Heart left ventricle (tissue), 16 donors: ENCODE measurements around the gene XPOT. TPM values are rescaled to one million over a fixed set of nuclear protein-coding genes. Genes with fewer than 3 reads are reported as not detected.

ENCODE experiments used
- ATAC-seq, 4 donors: fragments of 200-7000 bp; cut with Tn5 transposase; one replicate each; pipeline ENCODE4 v1.9.1; 2020 to 2022; ENCODE audit warnings: moderate library complexity in 4 of 4, mild to moderate bottlenecking in 3 of 4, moderate number of reproducible peaks in 1 of 4
- DNase-seq, 5 donors: peaks; one replicate each; pipeline ENCODE4 v3.0.0-alpha.2; 2020
- H3K27ac ChIP-seq, 12 donors: fragments of 200-600 bp; sonication (generic) in 4 of 12; one replicate each; pipeline versions ENCODE4 v1.5.0 to v1.8.0; 2016 to 2022; ENCODE audit warnings: mild to moderate bottlenecking in 2 of 12
- H3K27me3 ChIP-seq, 9 donors: fragments of 200-600 bp; sonication (generic) in 2 of 9; one replicate each; pipeline versions ENCODE4 v1.5.1 to v1.8.0; 2016 to 2022; ENCODE audit warnings: mild to moderate bottlenecking in 3 of 9
- H3K36me3 ChIP-seq, 9 donors: fragments of 200-600 bp; sonication (generic) in 2 of 9; one replicate each; pipeline versions ENCODE4 v1.5.0 to v1.8.0; 2018 to 2022; ENCODE audit warnings: mild to moderate bottlenecking in 2 of 9
- H3K4me1 ChIP-seq, 12 donors: fragments of 200-600 bp; sonication (generic) in 4 of 12; one replicate each; pipeline versions ENCODE4 v1.5.0 to v1.8.0; 2016 to 2022; ENCODE audit warnings: mild to moderate bottlenecking in 3 of 12
- H3K4me3 ChIP-seq, 12 donors: fragments of 200-600 bp; sonication (generic) in 4 of 12; one replicate each; pipeline versions ENCODE4 v1.5.0 to v1.8.0; 2017 to 2022; ENCODE audit warnings: mild to moderate bottlenecking in 9 of 12, moderate library complexity in 4 of 12
- H3K9me3 ChIP-seq, 12 donors: fragments of 200-600 bp; sonication (generic) in 4 of 12; one replicate each; pipeline versions ENCODE4 v1.5.0 to v1.8.0; 2016 to 2022; ENCODE audit warnings: mild to moderate bottlenecking in 1 of 12
- CTCF ChIP-seq, 12 donors: fragments of 200-600 bp; sonication (generic) in 4 of 12; IDR thresholded peaks; one replicate each; pipeline versions ENCODE4 v1.5.0 to v1.8.0; 2018 to 2022; ENCODE audit warnings: antibody characterized with exemption in 12 of 12, mild to moderate bottlenecking in 5 of 12
- POLR2A ChIP-seq, 2 donors: fragments of 450-650 bp; IDR thresholded peaks; one replicate each; pipeline ENCODE4 v1.6.1; 2017; ENCODE audit warnings: antibody characterized with exemption in 2 of 2, mild to moderate bottlenecking in 2 of 2, moderate library complexity in 2 of 2
- WGBS, 4 donors: extraction: QIAGEN DNeasy Blood & Tissue Kit in 2 of 4; methylation state at CpG; one replicate each; pipeline versions ENCODE4 v1.1.5 to v1.1.7; 2013 to 2018; 5-methylcytosine and 5-hydroxymethylcytosine counted together
- intact Hi-C, 10 donors: fragments of 100-400 bp; cut with DNase I; formaldehyde crosslinking; loops; one replicate each; pipeline versions ENCODE4 v1.11.1 to v1.14.2; 2022
- polyA plus RNA-seq, 2 donors: library from polyadenylated mRNA; stranded (reverse); fragments of 200-250 nt; gene quantifications; one replicate each; pipeline ENCODE4 v1.2.3, GENCODE V29; 2013
- total RNA-seq, 9 donors: library from RNA; depleted of rRNA in 2 of 9; stranded (reverse); fragments of >200 nt in 2 of 9; fragmentation: NEBNext Ultra II Directional in 3 of 9; extraction: Animal tissue kit (Norgen Biotek cat#: 25700) in 3 of 9; gene quantifications; one replicate each; pipeline versions ENCODE4 v1.1.0 to v1.2.4, GENCODE V29; 2016 to 2023
- donor health status: ischemic (EF 13 %, LVEDD 7.1; RV severe dilation, severe dysfunction).
- donor health status: healthy with polysubstance abuse.
- donor health status: DM: no; HTN: yes; CAD: no.
- donor health status: DM: no; HTN: no; CAD: no.
- donor health status: ischemic (EF 25% LVEDD 6.9; RV normal size, moderate dysfunction).
- donor health status: ischemic (EF 25% LVEDD 5.7; RV mildly dilated, moderate dysfunction).
- donor health status: healthy.
- donor health status: DM: yes; HTN: yes; CAD: no.
- donor health status: ischemic (EF 35%, LVEDD 5.7; RV mildly dilated, moderate dysfunction).
- donor health status: nonischemic (EF 11% LVEDD 7.7; RV severe dilation, severe dysfunction).
- donor health status: DM: yes; HTN: yes; CAD: no.
- donor health status: PGD.
- donor health status: ischemic (EF 29% LVEDD 5.4; RV normal size, mild dysfunction).
- donor health status: nonischemic (EF 23%, LVEDD 6.1; RV moderate dilation, normal function).

Gene XPOT
- total and polyA plus RNA-seq, 11 donors: 6.3 to 37.6 (median 22.0) TPM

GRCh38 chr12:64389154-64389553 is 15.0 kb upstream of the XPOT start:
- intact Hi-C loops: no loop called here
- Histone ChIP-seq H3K4me1 (peaks cover 0 to 12% (median 4%) of the 10 kb centered on the region in 12 donors), H3K27ac (no peak overlapping the region), H3K4me3 (no peak overlapping the region), H3K27me3 (peaks cover 0 to 38% (median 18%) of the 10 kb centered on the region in 9 donors), H3K36me3 (no peaks in the 10 kb centered on the region), H3K9me3 (no peaks in the 10 kb centered on the region)
- no peak for ATAC-seq
- no peak for DNase-seq
- WGBS, 4 donors: 71 to 85% (median 79%) methylated on average over 18 of the region's 18 CpGs
- TF ChIP-seq POLR2A (IDR thresholded peaks at IDR 0.05): no peak
- TF ChIP-seq CTCF (IDR thresholded peaks at IDR 0.05): no peak

GRCh38 chr12:64390275-64390851 is 13.8 kb upstream of the XPOT start, which contains the start of gene C12orf56:
C12orf56 (minus strand) TSS chr12:64390758; CDS start chr12:64390565, 193 bp downstream.
- Histone ChIP-seq H3K4me3 (peak within 1 kb of the TSS; percentile 18 to 54 (median 40)), H3K9me3 (no peaks in the 10 kb centered on the region), H3K4me1 (peaks cover 0 to 12% (median 4%) of the 10 kb centered on the region in 12 donors), H3K36me3 (no peaks in the 10 kb centered on the region), H3K27me3 (peaks cover 0 to 38% (median 18%) of the 10 kb centered on the region in 9 donors), H3K27ac (no peak within 1 kb of the TSS)
- ATAC-seq: peak in 2 of 4 donors; percentile 15 to 36
- intact Hi-C loops: loop anchor here in 2 of 10 donors (10.0 kb wide), 3 partner anchors 116 to 566 kb away; partner anchors contain the start of gene SRGAP1 (in 1 of the 2)
- TF ChIP-seq CTCF (IDR thresholded peaks at IDR 0.05): no peak
- TF ChIP-seq POLR2A (IDR thresholded peaks at IDR 0.05): no peak
- 1 to 4% (median 2%) methylated on average over 32 to 66 of the region's 66 CpGs for WGBS, 4 donors
- no peak for DNase-seq

- peaks cover 0 to 38% (median 18%) of the 10 kb centered on the region in 9 donors for H3K27me3 ChIP-seq
- ATAC-seq (no peak), DNase-seq (no peak)
- no peak overlapping the region for H3K27ac ChIP-seq
- no peaks in the 10 kb centered on the region for H3K36me3 ChIP-seq
- no peaks in the 10 kb centered on the region for H3K9me3 ChIP-seq
- WGBS, 4 donors: 70 to 93% (median 82%) methylated on average over 3 of the region's 3 CpGs
- intact Hi-C loops: loop anchor here in 2 of 10 donors (10.0 kb wide), 3 partner anchors 117 to 567 kb away; partner anchors contain the start of gene SRGAP1 (in 1 of the 2)
- H3K4me3 ChIP-seq: no peak overlapping the region
- H3K4me1 ChIP-seq: peaks cover 0 to 15% (median 5%) of the 10 kb centered on the region in 12 donors
- TF ChIP-seq POLR2A (IDR thresholded peaks at IDR 0.05): no peak
- TF ChIP-seq CTCF (IDR thresholded peaks at IDR 0.05): peak in 6 of 12 donors; percentile 12 to 28 (median 20)
Observed at GRCh38 chr12:64392221-64392620, 12.0 kb upstream of the XPOT start.

GRCh38 chr12:64395739-64396138 is 8.5 kb upstream of the XPOT start:
- peaks cover 0 to 8% (median 0%) of the 10 kb centered on the region in 12 donors for H3K4me1 ChIP-seq
- DNase-seq (no peak), ATAC-seq (peak in 1 of 4 donors; percentile 71)
- peaks cover 0 to 19% (median 9%) of the 10 kb centered on the region in 9 donors for H3K27me3 ChIP-seq
- H3K36me3 ChIP-seq: no peaks in the 10 kb centered on the region
- WGBS, 4 donors: 50 to 56% (median 52%) methylated on average over 2 of the region's 2 CpGs
- peak overlapping the region in 2 of 12 donors; percentile 3 to 44 for H3K27ac ChIP-seq
- intact Hi-C loops: loop anchor here in 2 of 10 donors (10.0 kb wide), 3 partner anchors 121 to 571 kb away; partner anchors contain the start of gene SRGAP1 (in 1 of the 2)
- H3K4me3 ChIP-seq: no peak overlapping the region
- TF ChIP-seq POLR2A (IDR thresholded peaks at IDR 0.05) (no peak), CTCF (IDR thresholded peaks at IDR 0.05) (no peak)
- H3K9me3 ChIP-seq: no peaks in the 10 kb centered on the region
